ENCODE data around the gene SLC25A11.

GRCh38 chr17:4946312-4946976, 6.6 kb upstream of the SLC25A11 start:
- TF ChIP-seq POLR2A (IDR thresholded peaks at IDR 0.05) (no peak), CTCF (IDR thresholded peaks at IDR 0.05) (no peak)
